A673 (cell line): ENCODE results near the gene TMSB15C. TPM values are rescaled to one million over a fixed set of nuclear protein-coding genes. Genes with fewer than 3 reads are reported as not detected.
A peak's percentile ranks its signal among the peaks of the same experiment; 100 is the strongest.
"Not testable (repeated sequence)": the region's sequence is repeated elsewhere in the genome, so short reads cannot be mapped to it uniquely, and the experiment has no call there.

Source experiments
- BruUV-seq: library from RNA; stranded (reverse); fragments of 400-500 nt; replicated peaks from 2 replicates; lab custom pipeline; 2021; lab: Mats Ljungman, UMichigan
- CTCF ChIA-PET: fragments of 300-600 bp; sonication (Branson Sonifier 250); formaldehyde crosslinking; loops from one replicate; lab custom pipeline; 2022; ENCODE audit warnings: antibody characterized with exemption; lab: Charles Lee
- POLR2A ChIA-PET: fragments of 300-600 bp; sonication (Branson Sonifier 250); formaldehyde crosslinking; loops from one replicate; lab custom pipeline; 2022; ENCODE audit warnings: antibody characterized with exemption; ENCODE audit not compliant: low non-redundant PET; lab: Charles Lee
- DNase-seq: peaks from one replicate; pipeline ENCODE4 v3.0.0-alpha.2; 2015; ENCODE audit warnings: low spot score
- H3K27ac ChIP-seq: fragments of 200-600 bp; sonication (generic); 2 replicates; pipeline ENCODE4 v1.5.1; 2016; ENCODE audit warnings: mixed run types, low read depth, mild to moderate bottlenecking, mixed read lengths, antibody characterized with exemption, low read length; ENCODE audit not compliant: poor library complexity, severe bottlenecking
- H3K27me3 ChIP-seq: fragments of 200-600 bp; sonication (generic); replicated peaks from 2 replicates; pipeline ENCODE4 v1.6.1; 2017; ENCODE audit warnings: mixed run types, low read depth, mild to moderate bottlenecking, mixed read lengths, antibody characterized with exemption, low read length; ENCODE audit not compliant: insufficient read depth, poor library complexity
- H3K36me3 ChIP-seq: fragments of 200-600 bp; sonication (generic); 2 replicates; pipeline ENCODE4 v1.6.1; 2016; ENCODE audit warnings: mixed run types, mild to moderate bottlenecking, mixed read lengths, antibody characterized with exemption, low read length; ENCODE audit not compliant: insufficient read depth, poor library complexity, severe bottlenecking
- H3K4me1 ChIP-seq: fragments of 200-600 bp; sonication (generic); 2 replicates; pipeline ENCODE4 v1.6.1; 2017; ENCODE audit warnings: mixed run types, mild to moderate bottlenecking, mixed read lengths, antibody characterized with exemption, low read length; ENCODE audit not compliant: insufficient read depth, poor library complexity, severe bottlenecking
- H3K4me3 ChIP-seq: fragments of 200-600 bp; sonication (generic); 2 replicates; pipeline ENCODE4 v1.5.1; 2016; ENCODE audit warnings: low read depth, mixed run types, mild to moderate bottlenecking, mixed read lengths, low read length; ENCODE audit not compliant: poor library complexity, severe bottlenecking
- H3K9me3 ChIP-seq: fragments of 200-600 bp; sonication (generic); 2 replicates; pipeline ENCODE4 v1.6.1; 2016; ENCODE audit warnings: mixed run types, low read depth, mild to moderate bottlenecking, mixed read lengths, antibody characterized with exemption, low read length; ENCODE audit not compliant: poor library complexity, severe bottlenecking
- CTCF ChIP-seq: fragments of 300-800, 200-600 bp; sonication (generic); conservative IDR thresholded peaks from 2 replicates; pipeline ENCODE4 v1.5.1; 2017; ENCODE audit warnings: low read depth, mild to moderate bottlenecking, antibody characterized with exemption, low read length, moderate library complexity, mixed read lengths
- EZH2 ChIP-seq: fragments of 200-600 bp; sonication (generic); IDR thresholded peaks from 2 replicates; pipeline ENCODE4 v1.6.1; 2017; ENCODE audit warnings: borderline replicate concordance, low read depth, mild to moderate bottlenecking, mixed read lengths, antibody characterized with exemption, low read length; ENCODE audit not compliant: poor library complexity, severe bottlenecking
- intact Hi-C: fragments of 100-400 bp; cut with micrococcal nuclease; formaldehyde crosslinking; loops from one replicate; pipeline ENCODE4 v1.10.0; 2022; ENCODE audit not compliant: unreplicated experiment
- total RNA-seq: library from RNA; stranded (reverse); gene quantifications from 2 replicates; pipeline ENCODE4 v1.2.3, GENCODE V29; 2021

TMSB15C gene
- total RNA-seq, 1 experiment from 2014 or later, result 10.8 TPM

GRCh38 chrX:104085477-104085876 is 9.4 kb upstream of the TMSB15C start:
- Histone ChIP-seq H3K27me3 (peaks cover 9% of the 10 kb centered on the region), H3K36me3 (no peaks in the 10 kb centered on the region), H3K4me3 (no peak overlapping the region), H3K9me3 (no peaks in the 10 kb centered on the region), H3K27ac (no peak overlapping the region), H3K4me1 (no peaks in the 10 kb centered on the region)
- ChIA-PET CTCF (no interaction called here), POLR2A (no interaction called here)
- no TSS peak for BruUV-seq
- DNase-seq, result no peak
- intact Hi-C loops, result no loop called here
- TF ChIP-seq CTCF (no peak), EZH2 (no peak)

GRCh38 chrX:104084534-104085277 is 8.7 kb upstream of the TMSB15C start:
- no peaks in the 10 kb centered on the region for H3K4me1 ChIP-seq
- ChIA-PET POLR2A (no interaction called here), CTCF (no interaction called here)
- H3K27ac ChIP-seq, result no peak overlapping the region
- H3K27me3 ChIP-seq, result peaks cover 8% of the 10 kb centered on the region
- no peak overlapping the region for H3K4me3 ChIP-seq
- DNase-seq, result peak; percentile 6
- no peaks in the 10 kb centered on the region for H3K9me3 ChIP-seq
- TF ChIP-seq CTCF, result no peak
- TF ChIP-seq EZH2, result no peak
- H3K36me3 ChIP-seq, result no peaks in the 10 kb centered on the region
- no TSS peak for BruUV-seq
- intact Hi-C loops, result no loop called here

GRCh38 chrX:104084063-104084462 is 8.0 kb upstream of the TMSB15C start:
- no peaks in the 10 kb centered on the region for H3K36me3 ChIP-seq
- no TSS peak for BruUV-seq
- no peaks in the 10 kb centered on the region for H3K4me1 ChIP-seq
- POLR2A ChIA-PET, result no interaction called here
- H3K27me3 ChIP-seq, result peaks cover 6% of the 10 kb centered on the region
- CTCF ChIA-PET, result no interaction called here
- no peaks in the 10 kb centered on the region for H3K9me3 ChIP-seq
- TF ChIP-seq CTCF (no peak), EZH2 (no peak)
- H3K27ac ChIP-seq, result no peak overlapping the region
- DNase-seq, result no peak
- intact Hi-C loops, result no loop called here
- no peak overlapping the region for H3K4me3 ChIP-seq

GRCh38 chrX:104077854-104078253 is 1.8 kb upstream of the TMSB15C start:
- H3K4me3 ChIP-seq, CTCF ChIA-PET, H3K9me3 ChIP-seq, H3K4me1 ChIP-seq, BruUV-seq, DNase-seq, intact Hi-C loops, H3K27ac ChIP-seq, POLR2A ChIA-PET, H3K36me3 ChIP-seq, H3K27me3 ChIP-seq: not testable (repeated sequence)

GRCh38 chrX:104062636-104063035 is 13.4 kb downstream of the TMSB15C start:
- intact Hi-C loops, H3K4me3 ChIP-seq, H3K9me3 ChIP-seq, H3K27me3 ChIP-seq, POLR2A ChIA-PET, H3K27ac ChIP-seq, H3K4me1 ChIP-seq, BruUV-seq, CTCF ChIA-PET, H3K36me3 ChIP-seq, DNase-seq: not testable (repeated sequence)
